ENCODE results near the gene MT1H. TPM values are rescaled to one million over a fixed set of nuclear protein-coding genes. Genes with fewer than 3 reads are reported as not detected.

The MT1H gene
- total and polyA plus RNA-seq, 2 of the 13 experiments (the other 11 are each of a cell fraction or from before 2014, with no cell fraction given) = 0.60 TPM; not detected in 1

- peak; percentile 44; the same call in 1 of the 2 replicates for TF ChIP-seq PATZ1 (CRISPR knock-in tag; IDR thresholded peaks at IDR 0.05)
- no peak for TF ChIP-seq ZNF841 (CRISPR knock-in tag; IDR thresholded peaks at IDR 0.05; ENCODE audit: borderline replicate concordance)
- TF ChIP-seq ZNF589 (CRISPR knock-in tag; conservative IDR thresholded peaks at IDR 0.05) = no peak
- TF ChIP-seq ARID5B (CRISPR knock-in tag; IDR thresholded peaks at IDR 0.05) = 0 out of 2 replicates have a peak, but pooled peaks have one; percentile 13
- no peak for TF ChIP-seq SP4 (CRISPR knock-in tag; IDR thresholded peaks at IDR 0.05)
- TF ChIP-seq BRD4 (CRISPR knock-in tag; IDR thresholded peaks at IDR 0.05) = no peak; the same call in 1 of the 2 replicates
- no peak for TF ChIP-seq LBX2 (CRISPR knock-in tag; IDR thresholded peaks at IDR 0.05; ENCODE audit: borderline replicate concordance)
- no peak for TF ChIP-seq SOX5 (CRISPR knock-in tag; IDR thresholded peaks at IDR 0.05; ENCODE audit: borderline replicate concordance)
- TF ChIP-seq YEATS2 (CRISPR knock-in tag; IDR thresholded peaks at IDR 0.05; ENCODE audit: borderline replicate concordance) = no peak
- TF ChIP-seq ZNF510 (CRISPR knock-in tag; IDR thresholded peaks at IDR 0.05; ENCODE audit: low read depth) = no peak
- peak; percentile 54; the same call in 1 of the 2 replicates for TF ChIP-seq MYPOP (CRISPR knock-in tag; IDR thresholded peaks at IDR 0.05)
- no peak for TF ChIP-seq ZNF562 (CRISPR knock-in tag; IDR thresholded peaks at IDR 0.05; ENCODE audit: borderline replicate concordance)
- no peak for TF ChIP-seq ZNF513 (CRISPR knock-in tag; conservative IDR thresholded peaks at IDR 0.05)
- no peak for TF ChIP-seq ZNF619 (CRISPR knock-in tag; IDR thresholded peaks at IDR 0.05)
- no peak for TF ChIP-seq NCOR1 (IDR thresholded peaks at IDR 0.05; ENCODE audit: borderline replicate concordance, low read length)
- no peak for TF ChIP-seq BRF2 (CRISPR knock-in tag; IDR thresholded peaks at IDR 0.05)
- TF ChIP-seq SYNCRIP (IDR thresholded peaks at IDR 0.05; ENCODE audit: insufficient read depth, low read depth, low read length) = no peak
- no peak for TF ChIP-seq MXI1 (IDR thresholded peaks at IDR 0.05; ENCODE audit: borderline replicate concordance, low read depth, low read length)
- TF ChIP-seq ZFY (CRISPR knock-in tag; IDR thresholded peaks at IDR 0.05) = no peak; the same call in 1 of the 2 replicates
Measured at GRCh38 chr16:56643080-56643778, 26.4 kb upstream of the MT1H start (continued).

Measured in HepG2 (cell line).